Measurements from ENCODE around the gene TMEM44.
"Not testable (repeated sequence)": the region's sequence is repeated elsewhere in the genome, so short reads cannot be mapped to it uniquely, and the experiment has no call there.

Gene TMEM44

GRCh38 chr3:194607592-194608389 lies 25.4 kb downstream of the TMEM44 start:
- no peak for DNase-seq

GRCh38 chr3:194606941-194607340 lies 26.3 kb downstream of the TMEM44 start:
- no peak for DNase-seq

DNA sequence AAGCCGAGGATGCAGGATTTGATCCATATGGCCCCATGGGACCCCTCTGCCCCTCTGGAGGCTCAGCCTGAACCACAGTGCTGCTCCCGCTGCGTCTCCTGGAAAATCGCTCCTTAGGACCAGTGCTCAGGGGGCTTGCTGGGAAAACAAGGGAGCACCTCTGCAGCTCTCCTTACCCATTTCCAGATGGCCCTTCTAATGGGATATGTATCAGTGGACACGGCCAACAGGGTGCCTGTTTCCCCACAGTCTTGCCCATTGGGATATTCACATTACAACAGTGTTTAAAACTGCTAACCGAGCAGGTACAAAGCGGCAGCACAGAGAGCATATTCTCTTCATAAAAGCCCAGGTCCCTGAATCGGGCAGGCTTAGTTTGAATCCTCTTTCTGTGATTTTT lies 27.1 kb downstream of the TMEM44 start:
- DNase-seq: no peak

DNA sequence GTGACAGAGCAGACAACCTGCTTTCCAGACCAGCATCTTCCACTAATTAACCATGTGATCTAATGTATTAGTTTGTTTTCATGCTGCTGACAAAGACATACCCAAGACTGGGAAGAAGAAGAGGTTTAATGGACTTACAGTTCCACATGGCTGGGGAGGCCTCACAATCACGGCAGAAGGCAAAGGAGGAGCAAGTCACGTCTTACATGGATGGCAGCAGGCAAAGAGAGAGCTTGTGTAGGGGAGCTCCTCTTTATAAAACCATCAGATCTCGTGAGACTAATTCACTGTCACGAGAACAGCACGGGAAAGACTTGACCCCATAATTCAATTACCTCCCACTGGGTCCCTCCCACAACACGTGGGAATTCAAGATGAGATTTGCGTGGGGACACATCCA lies 27.9 kb downstream of the TMEM44 start:
- DNase-seq: not testable (repeated sequence)

GRCh38 chr3:194604837-194605236 lies 28.4 kb downstream of the TMEM44 start:
- DNase-seq: no peak

DNA sequence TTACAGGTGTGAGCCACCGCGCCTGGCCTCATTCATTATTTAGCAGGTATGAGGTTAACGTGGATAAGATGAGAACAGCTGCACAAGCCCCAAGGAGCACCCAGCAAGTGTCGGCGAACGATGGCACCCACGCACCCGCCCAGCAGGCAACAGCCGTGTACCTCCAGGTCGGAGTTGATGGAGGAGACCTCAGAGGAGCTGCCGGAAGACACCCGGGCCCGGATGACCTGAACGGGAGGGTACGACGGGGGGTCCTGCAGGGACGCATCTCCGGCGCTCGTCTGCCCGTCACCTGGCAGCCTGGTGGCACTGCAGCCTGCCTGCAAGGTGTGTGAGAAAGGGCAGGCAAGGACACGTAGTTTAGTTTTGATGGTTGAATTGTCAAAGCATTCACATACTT lies 29.1 kb downstream of the TMEM44 start:
- DNase-seq: no peak

- no peak for DNase-seq
Observed at GRCh38 chr3:194602669-194603171, 30.5 kb downstream of the TMEM44 start.

DNA sequence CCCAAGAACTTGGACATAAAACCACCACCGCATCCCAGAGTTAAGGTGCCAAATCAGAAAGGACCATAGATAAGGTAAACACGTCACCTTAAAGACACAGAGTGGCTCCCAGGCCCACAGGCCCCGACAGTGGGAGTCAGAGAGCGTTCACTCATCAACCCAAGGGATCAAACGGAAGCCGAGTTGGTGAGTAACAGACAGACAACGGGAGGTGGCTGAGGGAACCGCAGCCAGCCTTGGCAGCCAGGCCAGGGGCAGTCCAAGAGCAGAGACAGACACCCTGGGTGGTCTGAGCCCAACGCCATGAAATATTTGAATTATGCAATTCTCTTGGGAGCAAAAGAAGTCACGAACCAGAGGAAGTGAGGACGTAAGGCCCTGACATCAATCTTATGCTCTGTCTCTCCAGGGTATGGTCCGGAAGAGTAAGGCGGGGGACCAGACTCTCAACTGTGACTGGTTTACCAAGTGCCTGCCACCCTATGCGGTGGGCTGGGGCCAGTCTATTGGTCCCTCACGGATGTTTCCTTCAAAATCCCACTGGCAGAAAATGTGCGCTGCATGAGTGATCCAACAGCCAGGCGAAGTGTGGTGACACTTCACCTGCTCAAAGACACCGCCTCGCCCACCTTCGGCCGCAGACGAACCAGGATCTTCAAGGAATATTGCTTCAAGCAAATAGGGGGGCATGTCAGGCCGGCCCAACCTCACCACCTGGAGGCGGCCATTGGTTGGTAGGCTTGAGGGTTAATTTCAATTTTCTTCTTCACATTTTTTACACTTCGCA lies 34.3 kb downstream of the TMEM44 start:
- DNase-seq: no peak

DNA sequence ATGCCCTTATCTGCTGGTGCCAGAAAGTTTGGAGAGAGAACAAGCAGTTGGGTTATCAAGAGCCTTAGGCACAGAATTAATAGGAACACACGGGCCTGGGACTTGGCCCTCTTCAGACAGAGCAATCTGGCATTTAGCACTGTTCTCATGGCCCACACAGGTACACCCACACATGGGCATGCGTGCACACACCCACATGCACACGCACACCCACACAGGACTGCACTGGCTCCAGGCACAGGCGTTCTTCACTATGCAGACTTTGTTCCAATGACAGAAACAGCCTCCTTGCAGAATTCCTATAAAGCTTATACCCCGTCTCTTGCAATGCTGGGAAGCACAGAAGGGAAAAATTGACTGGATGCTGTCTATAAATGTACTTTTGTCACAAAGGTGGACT lies 36.3 kb downstream of the TMEM44 start:
- no peak for DNase-seq

- peak; percentile 28 for DNase-seq
Observed at GRCh38 chr3:194592798-194593752, 40.1 kb downstream of the TMEM44 start.

DNA sequence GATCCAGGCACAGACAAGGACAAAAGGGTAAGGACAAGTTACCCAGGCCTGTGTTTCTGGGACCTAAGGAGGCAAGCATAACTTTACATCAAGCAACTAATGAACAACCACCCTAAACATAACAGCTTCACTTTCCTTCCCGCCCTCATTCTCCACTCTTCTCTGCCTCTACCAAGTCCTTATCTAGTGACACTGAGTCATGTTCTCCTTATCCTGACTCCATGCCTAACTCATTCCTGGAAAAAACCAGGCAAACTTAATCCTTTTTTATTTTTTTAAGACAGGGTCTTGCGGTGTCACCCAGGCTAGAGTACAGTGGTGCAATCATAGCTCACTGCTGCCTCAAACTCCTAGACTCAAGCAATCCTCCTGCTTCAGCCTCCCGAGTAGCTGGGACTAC lies 44.5 kb downstream of the TMEM44 start:
- no peak for DNase-seq

DNA sequence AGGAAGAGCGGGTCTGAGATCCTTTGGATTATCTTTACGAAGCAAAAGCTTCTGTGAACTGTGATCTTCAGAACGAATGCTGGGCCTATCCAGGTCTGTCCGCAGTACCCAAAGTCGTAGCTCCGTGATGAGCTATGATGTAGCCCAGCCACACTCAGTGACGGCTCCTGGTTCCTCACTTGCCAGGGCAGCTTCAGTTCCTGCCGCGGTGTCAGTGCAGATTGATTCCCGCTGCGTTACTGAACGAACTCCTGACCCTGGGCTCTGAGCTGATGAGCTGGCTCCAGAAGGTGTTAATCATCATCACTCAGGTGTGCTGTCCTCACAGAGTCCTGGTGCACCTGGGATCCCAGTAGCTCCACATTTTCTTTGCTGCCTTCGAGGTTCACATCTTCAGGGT lies 45.0 kb downstream of the TMEM44 start:
- no peak for DNase-seq

DNA sequence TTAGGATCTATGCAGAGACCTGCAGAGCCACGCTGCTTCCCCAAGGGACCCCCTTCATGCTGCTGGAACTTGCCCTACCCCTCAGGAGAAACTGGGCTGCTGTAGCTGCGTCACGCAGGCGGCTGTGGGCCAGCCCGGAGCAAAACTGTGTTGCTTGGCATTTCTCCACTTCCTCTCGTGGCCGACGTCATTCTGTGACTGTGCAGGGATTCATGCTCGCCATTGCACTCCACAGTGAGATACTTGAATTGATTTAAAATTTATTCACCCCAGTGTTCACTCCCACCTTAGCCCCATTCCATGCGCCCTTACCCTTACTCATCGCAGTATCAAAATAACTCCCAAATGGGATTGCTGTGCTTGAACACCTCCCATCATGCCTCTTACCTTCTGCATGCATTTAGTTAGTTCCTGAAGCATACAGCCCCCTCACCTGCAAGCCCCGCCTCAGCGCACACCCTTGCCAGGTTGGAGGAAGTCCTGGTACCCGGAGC lies 45.7 kb downstream of the TMEM44 start:
- DNase-seq: no peak

DNA sequence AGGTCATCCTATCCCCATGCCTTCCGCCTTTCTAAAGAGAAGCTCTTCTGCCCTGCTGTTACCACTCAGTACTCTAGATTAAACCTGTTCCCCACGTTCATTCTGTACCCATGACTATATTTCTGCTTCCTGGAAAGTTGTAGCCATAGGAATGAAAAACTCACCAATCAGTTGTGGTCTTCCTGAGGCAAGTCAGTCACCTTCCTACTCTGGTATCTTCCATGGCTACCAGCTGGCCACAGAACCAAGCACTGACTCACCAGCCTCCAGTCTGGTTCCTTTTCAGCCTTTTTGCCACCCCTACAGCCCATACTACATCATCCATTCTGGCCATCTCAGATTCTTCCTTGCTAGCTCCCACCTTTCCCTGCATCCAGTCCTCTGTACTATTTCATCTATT lies 46.4 kb downstream of the TMEM44 start:
- no peak for DNase-seq

DNA sequence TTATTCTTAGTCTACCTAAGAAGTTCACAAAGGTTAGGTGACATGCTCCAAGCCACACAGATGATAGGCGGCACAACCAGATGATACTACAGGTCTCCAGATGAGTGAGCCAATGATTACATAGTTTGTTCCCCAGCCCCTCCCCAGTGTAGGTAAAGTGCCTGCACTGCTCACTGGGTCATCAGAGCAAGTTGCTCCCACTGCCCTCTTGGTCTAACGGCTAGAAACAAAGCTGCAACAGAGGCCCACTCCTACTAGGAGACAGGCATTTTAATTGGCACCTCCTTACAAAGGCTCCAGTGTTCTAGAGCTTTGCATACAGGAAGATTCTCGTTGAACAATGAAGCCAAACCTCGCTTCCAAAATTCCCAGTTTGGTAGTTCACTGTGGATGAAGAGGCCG lies 47.3 kb downstream of the TMEM44 start:
- no peak for DNase-seq

DNA sequence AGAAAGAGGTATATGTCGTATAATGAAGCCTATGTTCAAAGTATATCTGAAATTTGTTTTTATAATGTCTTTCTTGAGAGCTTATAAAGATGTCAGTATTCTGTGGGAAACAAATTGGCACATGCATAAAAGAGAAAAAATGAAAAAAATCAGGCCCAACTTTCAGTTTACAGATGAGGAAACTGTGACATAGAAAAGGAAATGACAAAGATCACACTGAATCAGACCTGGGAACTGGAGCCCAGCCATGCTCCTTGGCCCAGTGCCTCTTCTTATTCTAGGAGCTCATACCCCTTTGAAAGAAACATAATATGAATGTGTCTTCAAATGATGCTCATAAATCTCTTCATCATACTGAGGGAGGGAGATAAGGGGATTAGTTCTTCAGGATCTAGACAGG lies 48.4 kb downstream of the TMEM44 start:
- no peak for DNase-seq

- no peak for DNase-seq
Observed at GRCh38 chr3:194584320-194584776, 48.9 kb downstream of the TMEM44 start.

DNA sequence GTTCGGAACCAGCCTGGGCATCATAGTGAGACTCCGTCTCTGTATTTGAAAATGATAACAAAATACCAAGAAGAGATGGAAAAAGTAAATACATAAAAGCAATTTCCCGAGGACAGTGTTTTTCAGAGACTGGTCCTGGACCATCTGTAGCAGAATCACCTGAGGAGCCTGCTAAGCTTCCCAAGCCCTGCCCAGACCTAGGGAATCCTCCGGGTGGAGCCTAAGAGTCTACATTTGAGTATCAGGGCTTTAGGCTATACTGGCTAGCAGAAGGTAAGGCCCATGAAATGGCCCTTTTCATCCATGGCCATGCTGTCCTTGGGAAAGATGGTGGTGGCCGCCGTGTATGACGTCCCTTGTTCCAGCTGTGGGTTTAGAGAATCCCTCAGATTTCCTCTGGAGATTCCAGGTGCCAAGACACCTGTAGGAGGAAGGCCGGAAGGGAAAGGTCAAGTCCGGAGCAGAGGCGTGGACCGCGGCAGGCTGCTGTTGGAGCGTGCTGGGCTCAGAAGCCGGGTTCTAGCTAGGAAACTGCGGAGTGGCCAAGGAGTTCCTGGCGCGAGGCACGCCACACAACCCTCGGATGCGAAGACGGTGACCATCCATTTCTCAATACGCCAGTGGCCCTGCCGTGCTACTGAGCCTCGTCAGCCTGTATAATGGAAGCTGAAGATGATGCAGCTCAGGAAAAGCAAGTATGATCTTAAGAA lies 50.9 kb downstream of the TMEM44 start:
- DNase-seq: no peak

GRCh38 chr3:194579091-194579606 lies 54.1 kb downstream of the TMEM44 start:
- no peak for DNase-seq

DNA sequence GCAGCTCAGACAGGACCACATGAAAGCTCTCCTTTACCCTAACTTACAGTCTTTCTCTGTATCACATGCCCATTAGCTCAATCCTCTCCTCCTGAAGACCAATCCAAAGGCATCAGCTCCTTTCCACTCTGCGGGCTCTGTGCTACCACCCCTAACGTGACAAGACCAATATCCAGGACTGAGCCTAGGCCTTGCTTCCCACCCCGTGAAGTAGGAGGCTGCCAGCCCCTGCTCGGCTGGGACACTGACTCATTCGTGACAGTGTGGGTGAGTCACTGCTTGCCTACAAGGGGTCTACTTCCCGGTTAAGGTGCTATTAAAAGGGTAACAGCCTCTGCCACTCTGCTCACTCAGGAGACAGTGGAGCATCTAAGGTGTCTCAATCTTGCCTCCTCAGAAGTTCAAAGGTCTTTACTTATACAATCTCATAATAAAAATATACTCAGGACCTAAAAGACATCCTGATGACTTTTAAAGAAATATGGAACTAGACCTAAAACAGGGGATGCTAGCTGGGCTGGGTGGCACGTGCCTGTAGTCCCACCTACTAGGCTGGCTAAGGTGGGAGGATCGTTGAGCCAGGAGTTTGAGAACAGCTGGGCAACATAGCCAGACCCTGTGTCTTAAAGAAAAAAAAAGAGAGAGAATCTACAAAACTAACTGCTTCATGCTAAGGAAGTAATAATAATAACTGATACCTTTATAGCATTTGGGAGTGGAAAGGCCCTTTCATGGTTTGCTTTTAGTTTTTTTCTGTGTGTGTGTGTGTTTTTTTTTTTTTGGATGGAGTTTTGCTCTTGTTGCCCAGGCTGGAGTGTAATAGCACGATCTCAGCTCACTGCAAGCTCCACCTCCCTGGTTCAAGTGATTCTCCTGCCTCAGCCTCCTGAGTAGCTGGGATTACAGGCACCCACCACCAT lies 55.0 kb downstream of the TMEM44 start:
- DNase-seq: no peak
